Mucosa of descending colon (tissue), 3 donors: Measurements from ENCODE around the gene KNSTRN. TPM values are rescaled to one million over a fixed set of nuclear protein-coding genes. Genes with fewer than 3 reads are reported as not detected.
A peak's percentile ranks its signal among the peaks of the same experiment; 100 is the strongest.

Experiments used
- ATAC-seq: fragments of 200-7000 bp; cut with Tn5 transposase; one replicate; pipeline ENCODE4 v1.9.1; 2020; ENCODE audit warnings: mild to moderate bottlenecking, moderate library complexity
- DNase-seq, 3 donors: peaks; one replicate each; pipeline ENCODE4 v3.0.0-alpha.2; 2020
- H3K36me3 ChIP-seq: fragments of 200-600 bp; one replicate; pipeline ENCODE4 v1.8.0; 2021; ENCODE audit warnings: low read depth, mild to moderate bottlenecking
- H3K4me1 ChIP-seq: fragments of 200-600 bp; one replicate; pipeline ENCODE4 v1.8.0; 2021; ENCODE audit warnings: low read depth, mild to moderate bottlenecking
- H3K4me3 ChIP-seq: fragments of 200-600 bp; one replicate; pipeline ENCODE4 v1.8.0; 2021; ENCODE audit warnings: mild to moderate bottlenecking
- H3K9me3 ChIP-seq: fragments of 200-600 bp; one replicate; pipeline ENCODE4 v1.8.0; 2021; ENCODE audit warnings: mild to moderate bottlenecking
- CTCF ChIP-seq: fragments of 200-600 bp; IDR thresholded peaks from one replicate; pipeline ENCODE4 v1.8.0; 2022; ENCODE audit warnings: antibody characterized with exemption, mild to moderate bottlenecking
- intact Hi-C, 2 donors: fragments of 100-400 bp; cut with DNase I in 1 of 2; cut with micrococcal nuclease in 1 of 2; formaldehyde crosslinking; loops; one replicate each; pipeline versions ENCODE4 v1.11.0 to v1.11.1; 2022; cut with DNase I, micrococcal nuclease
- total RNA-seq, 3 donors: library from RNA; stranded (reverse); fragmentation: NEBNext Ultra II Directional in 2 of 3; extraction: Animal tissue kit (Norgen Biotek cat#: 25700) in 2 of 3; gene quantifications; one replicate each; pipeline versions ENCODE4 v1.2.1 to v1.2.4, GENCODE V29; 2021 to 2023
- donor health status: DM: no; HTN: no; CAD: no; lungs with moderate emphysema.
- donor health status: DM: no; HTN: no; CAD: no.
- donor health status: DM: no; HTN: yes; CAD: no.

The KNSTRN gene
- total RNA-seq, 3 donors from 2014 or later = 9.4 to 16.4 (median 10.5) TPM

GRCh38 chr15:40441565-40442531 lies 59.3 kb downstream of the KNSTRN start:
- Histone ChIP-seq H3K9me3 (no peaks in the 10 kb centered on the region), H3K4me1 (peaks cover 35% of the 10 kb centered on the region), H3K36me3 (no peaks in the 10 kb centered on the region), H3K4me3 (peak overlapping the region; percentile 87)
- no peak for TF ChIP-seq CTCF
- intact Hi-C loops = no loop called here
- DNase-seq (peak in 2 of 3 donors; percentile 63 to 68), ATAC-seq (peak; percentile 3)

- Histone ChIP-seq H3K4me1 (peaks cover 31% of the 10 kb centered on the region), H3K9me3 (no peaks in the 10 kb centered on the region), H3K36me3 (no peaks in the 10 kb centered on the region), H3K4me3 (no peak overlapping the region)
- no peak for TF ChIP-seq CTCF
- ATAC-seq = no peak
- no peak for DNase-seq
- intact Hi-C loops = no loop called here
These were observed 60.7 kb downstream of the KNSTRN start for GRCh38 chr15:40443255-40443654.

GRCh38 chr15:40443846-40444245 lies 61.3 kb downstream of the KNSTRN start:
- no peaks in the 10 kb centered on the region for H3K9me3 ChIP-seq
- peaks cover 31% of the 10 kb centered on the region for H3K4me1 ChIP-seq
- no peaks in the 10 kb centered on the region for H3K36me3 ChIP-seq
- ATAC-seq (no peak), DNase-seq (no peak)
- intact Hi-C loops = no loop called here
- H3K4me3 ChIP-seq = no peak overlapping the region
- TF ChIP-seq CTCF = no peak

Other genes with a start within 250 kb of the KNSTRN start
- 10 to 100 TPM in 1 of 3 donors, 1 to 10 TPM in 2; 5.0 to 13.6 (median 5.1) TPM for gene BUB1B, start 221.7 kb upstream of the KNSTRN start, total RNA-seq
- 1 to 10 TPM in 2 of 3 donors, under 1 TPM in 1; 0.98 to 3.1 (median 2.7) TPM for gene PAK6, start 143.7 kb upstream of the KNSTRN start, total RNA-seq
- under 1 TPM in 1 of 3 donors, not detected in 2; 0.25 TPM for gene ANKRD63, start 99.7 kb upstream of the KNSTRN start, total RNA-seq
- gene PLCB2, start 74.8 kb upstream of the KNSTRN start, total RNA-seq = 10 to 100 TPM in 2 of 3 donors, 1 to 10 TPM in 1; 9.9 to 21.8 (median 17.4) TPM
- gene INAFM2, start 59.0 kb upstream of the KNSTRN start, total RNA-seq = 100 to 1,000 TPM in 1 of 3 donors, 10 to 100 TPM in 2; 15.6 to 120 (median 21.1) TPM
- gene CCDC9B, start 41.8 kb upstream of the KNSTRN start, total RNA-seq = 100 to 1,000 TPM in 1 of 3 donors, 10 to 100 TPM in 2; 34.9 to 204 (median 37.2) TPM
- gene PHGR1, start 31.7 kb upstream of the KNSTRN start, total RNA-seq = 1,000 to 10,000 TPM in 2 of 3 donors, 100 to 1,000 TPM in 1; 932 to 1,439 (median 1,228) TPM
- gene DISP2, start 24.5 kb upstream of the KNSTRN start, total RNA-seq = 10 to 100 TPM in 2 of 3 donors, 1 to 10 TPM in 1; 5.1 to 23.4 (median 16.1) TPM
- gene IVD, start 23.1 kb downstream of the KNSTRN start, total RNA-seq = 10 to 100 TPM; 65.8 to 88.3 (median 74.8) TPM
- gene BAHD1, start 58.2 kb downstream of the KNSTRN start, total RNA-seq = 10 to 100 TPM; 26.9 to 32.2 (median 31.1) TPM
- gene CHST14, start 88.3 kb downstream of the KNSTRN start, total RNA-seq = 10 to 100 TPM in 1 of 3 donors, 1 to 10 TPM in 2; 3.5 to 10.5 (median 4.8) TPM
- 10 to 100 TPM; 32.6 to 35.0 (median 32.8) TPM for gene CCDC32, start 182.3 kb downstream of the KNSTRN start, total RNA-seq
- gene RPUSD2, start 186.6 kb downstream of the KNSTRN start, total RNA-seq = 10 to 100 TPM in 1 of 3 donors, 1 to 10 TPM in 2; 9.4 to 10.9 (median 9.4) TPM
- 1 to 10 TPM; 1.6 to 9.7 (median 3.1) TPM for gene KNL1, start 211.5 kb downstream of the KNSTRN start, total RNA-seq